Gastroesophageal sphincter (tissue), 3 donors: ENCODE results near the gene LMBRD1.

ENCODE experiments used
- CTCF ChIP-seq, 4 experiments: fragments of 200-600 bp in 2 of 4; fragments of 450-650 bp in 2 of 4; sonication (generic) in 1 of 4; IDR thresholded peaks; one replicate each; pipeline ENCODE4 v1.5.1; 2017 to 2019; ENCODE audit warnings: antibody characterized with exemption in 4 of 4, mild to moderate bottlenecking in 2 of 4, moderate library complexity in 2 of 4
- EP300 ChIP-seq: sonication (generic); formaldehyde crosslinking; IDR thresholded peaks from one replicate; pipeline ENCODE4 v1.6.1; 2017; ENCODE audit warnings: antibody characterized with exemption, mild to moderate bottlenecking
- POLR2A ChIP-seq, 2 donors: fragments of 450-650 bp; IDR thresholded peaks; one replicate each; pipeline ENCODE4 v1.6.1; 2017; ENCODE audit warnings: antibody characterized with exemption in 2 of 2, mild to moderate bottlenecking in 2 of 2, moderate library complexity in 1 of 2
- POLR2AphosphoS5 ChIP-seq: sonication (generic); formaldehyde crosslinking; IDR thresholded peaks from one replicate; pipeline ENCODE4 v1.6.1; 2017; ENCODE audit warnings: antibody characterized with exemption

- no peak for TF ChIP-seq CTCF (IDR thresholded peaks at IDR 0.05)
- no peak for TF ChIP-seq POLR2A (IDR thresholded peaks at IDR 0.05)
- no peak for TF ChIP-seq EP300
- TF ChIP-seq POLR2AphosphoS5 = no peak
These were observed 21.6 kb upstream of the LMBRD1 start for GRCh38 chr6:69818223-69818930.
